ENCODE measurements around the gene SNRNP200. TPM values are rescaled to one million over a fixed set of nuclear protein-coding genes. Genes with fewer than 3 reads are reported as not detected.
"Not testable (repeated sequence)": the region's sequence is repeated elsewhere in the genome, so short reads cannot be mapped to it uniquely, and the experiment has no call there.

Gene SNRNP200
- total RNA-seq, 1 experiment from 2014 or later: 231 TPM

DNA sequence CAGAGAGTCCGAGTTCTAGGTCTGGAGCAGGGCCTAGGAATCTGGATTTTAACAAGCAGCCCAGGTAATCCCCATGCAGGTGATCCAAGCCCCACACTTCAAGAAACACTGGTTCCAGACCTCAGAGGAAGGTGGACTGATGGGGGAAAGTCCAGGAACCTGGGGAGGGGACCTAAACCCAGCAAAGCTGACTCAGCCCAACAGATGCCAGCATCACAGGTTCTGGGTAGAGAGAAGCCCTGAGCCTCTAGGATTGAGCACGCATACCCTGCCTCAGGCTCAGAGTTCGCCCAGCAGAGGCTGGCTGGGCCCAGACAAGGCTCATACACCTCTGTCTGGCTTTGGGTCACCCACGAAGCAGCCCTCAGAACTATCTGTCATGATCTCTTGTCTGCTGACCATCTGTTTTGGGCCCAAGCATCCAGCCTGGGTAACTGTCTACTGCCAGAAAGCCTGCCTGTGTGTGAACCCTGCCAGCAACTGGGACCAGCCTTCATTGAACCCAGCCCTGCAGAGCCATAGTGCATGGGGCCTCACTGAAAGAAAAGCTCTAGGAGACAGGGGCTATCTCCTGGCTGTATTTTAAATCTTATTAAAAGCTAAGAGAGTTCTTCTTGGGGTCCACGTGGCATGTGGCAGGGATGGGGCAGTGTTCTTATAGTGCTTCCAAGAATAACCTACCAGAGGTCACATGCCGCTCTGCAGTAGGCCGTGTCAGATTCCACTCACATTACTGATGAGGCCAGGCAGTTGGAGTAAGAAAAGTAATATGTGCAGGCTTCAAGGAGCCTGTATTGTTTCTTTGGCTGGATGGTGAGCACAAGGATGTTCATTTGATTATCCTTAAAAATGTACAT, 47.0 kb downstream of the SNRNP200 start:
- Histone ChIP-seq H3K9me3 (ENCODE audit: control insufficient read depth, insufficient read depth, low read depth, low read length) (no peaks in the 10 kb centered on the region), H3K4me1 (ENCODE audit: control insufficient read depth, insufficient read depth, low read length) (peaks cover 24% of the 10 kb centered on the region), H3K27me3 (ENCODE audit: control insufficient read depth, insufficient read depth, low read length) (no peaks in the 10 kb centered on the region), H3K27ac (ENCODE audit: low read length) (no peak overlapping the region), H3K36me3 (ENCODE audit: control insufficient read depth, insufficient read depth, low read length) (peaks cover 7% of the 10 kb centered on the region; the same call in 1 of the 2 replicates), H3K4me3 (ENCODE audit: low read depth in 2 of 2, low read length in 2 of 2) (no peak overlapping the region)
- in situ Hi-C loops (cut with HindIII; ENCODE audit: low pct_unique_long_range_greater_than_20kb, low sequenced_read_pairs): loop anchor here (25.0 kb wide), 1 partner anchor 96 kb away; no protein-coding TSS in a partner anchor
- ATAC-seq (no peak), DNase-seq (ENCODE audit: low read depth, low spot score) (no peak)
- intact Hi-C loops (cut with micrococcal nuclease; ENCODE audit: unreplicated experiment): no loop called here
- TF ChIP-seq TCF7L2 (IDR thresholded peaks at IDR 0.05; ENCODE audit: low read depth, low read length) (no peak), POLR2AphosphoS5 (IDR thresholded peaks at IDR 0.05; ENCODE audit: low read depth, low read length) (no peak)
- TF ChIP-seq, protein P1, sequence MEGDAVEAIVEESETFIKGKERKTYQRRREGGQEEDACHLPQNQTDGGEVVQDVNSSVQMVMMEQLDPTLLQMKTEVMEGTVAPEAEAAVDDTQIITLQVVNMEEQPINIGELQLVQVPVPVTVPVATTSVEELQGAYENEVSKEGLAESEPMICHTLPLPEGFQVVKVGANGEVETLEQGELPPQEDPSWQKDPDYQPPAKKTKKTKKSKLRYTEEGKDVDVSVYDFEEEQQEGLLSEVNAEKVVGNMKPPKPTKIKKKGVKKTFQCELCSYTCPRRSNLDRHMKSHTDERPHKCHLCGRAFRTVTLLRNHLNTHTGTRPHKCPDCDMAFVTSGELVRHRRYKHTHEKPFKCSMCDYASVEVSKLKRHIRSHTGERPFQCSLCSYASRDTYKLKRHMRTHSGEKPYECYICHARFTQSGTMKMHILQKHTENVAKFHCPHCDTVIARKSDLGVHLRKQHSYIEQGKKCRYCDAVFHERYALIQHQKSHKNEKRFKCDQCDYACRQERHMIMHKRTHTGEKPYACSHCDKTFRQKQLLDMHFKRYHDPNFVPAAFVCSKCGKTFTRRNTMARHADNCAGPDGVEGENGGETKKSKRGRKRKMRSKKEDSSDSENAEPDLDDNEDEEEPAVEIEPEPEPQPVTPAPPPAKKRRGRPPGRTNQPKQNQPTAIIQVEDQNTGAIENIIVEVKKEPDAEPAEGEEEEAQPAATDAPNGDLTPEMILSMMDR (IDR thresholded peaks at IDR 0.05): no peak
- BruUV-seq (replicated peaks): no TSS peak
- ChIA-PET CTCF (no interaction called here), POLR2A (no interaction called here)

DNA sequence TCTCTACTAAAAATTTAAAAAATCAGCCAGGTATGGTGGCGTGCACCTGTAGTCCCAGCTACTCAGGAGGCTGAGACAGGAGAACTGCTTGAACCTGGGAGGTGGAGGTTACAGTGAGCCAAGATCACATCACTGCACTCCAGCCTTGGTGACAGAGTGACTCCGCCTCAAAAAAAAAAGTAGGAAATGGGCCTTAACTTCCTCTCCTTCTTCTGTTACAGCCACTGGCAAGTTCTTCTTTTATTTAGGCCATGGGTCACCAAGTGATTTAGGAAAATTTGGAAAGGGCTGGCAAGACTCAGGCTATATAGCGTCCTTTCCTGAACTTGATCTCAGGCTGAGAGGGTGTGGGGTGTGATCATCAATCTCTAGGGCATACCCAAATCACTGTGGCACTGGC, 47.6 kb downstream of the SNRNP200 start:
- H3K36me3 ChIP-seq (ENCODE audit: control insufficient read depth, insufficient read depth, low read length); H3K27ac ChIP-seq (ENCODE audit: low read length); H3K27me3 ChIP-seq (ENCODE audit: control insufficient read depth, insufficient read depth, low read length); CTCF ChIA-PET; BruUV-seq (replicated peaks); ATAC-seq; POLR2A ChIA-PET; H3K9me3 ChIP-seq (ENCODE audit: control insufficient read depth, insufficient read depth, low read depth, low read length); intact Hi-C loops (cut with micrococcal nuclease; ENCODE audit: unreplicated experiment); DNase-seq (ENCODE audit: low read depth, low spot score); H3K4me3 ChIP-seq (ENCODE audit: low read depth in 2 of 2, low read length in 2 of 2): not testable (repeated sequence)
- peaks cover 24% of the 10 kb centered on the region for H3K4me1 ChIP-seq (ENCODE audit: control insufficient read depth, insufficient read depth, low read length)
- in situ Hi-C loops (cut with HindIII; ENCODE audit: low pct_unique_long_range_greater_than_20kb, low sequenced_read_pairs): loop anchor here (25.0 kb wide), 1 partner anchor 95 kb away; no protein-coding TSS in a partner anchor

DNA sequence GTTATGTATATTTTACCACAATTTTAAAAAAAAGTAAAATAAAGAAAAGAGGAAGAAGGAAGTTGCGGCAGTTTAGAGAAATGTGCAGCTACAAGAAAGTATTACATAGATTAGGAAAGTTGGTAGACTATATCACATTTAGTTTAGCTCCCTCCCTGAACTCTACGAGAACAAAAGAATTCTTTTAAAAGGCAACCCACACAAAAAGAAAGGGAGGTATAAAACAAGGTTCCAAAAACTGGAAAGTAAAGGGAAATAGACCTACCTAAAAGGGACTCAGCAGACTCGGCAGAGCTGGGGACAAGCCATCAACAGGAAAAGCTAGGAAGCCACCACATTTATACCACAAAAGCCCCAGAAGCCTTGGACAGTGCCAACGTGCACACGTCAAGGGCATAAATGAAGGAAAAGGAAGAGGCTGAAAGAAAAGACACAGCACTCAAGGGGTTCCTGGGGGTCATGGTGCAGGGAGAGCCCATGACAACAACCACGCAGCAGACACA, 48.7 kb downstream of the SNRNP200 start:
- Histone ChIP-seq H3K4me3 (ENCODE audit: low read depth in 2 of 2, low read length in 2 of 2) (no peak overlapping the region), H3K4me1 (ENCODE audit: control insufficient read depth, insufficient read depth, low read length) (peaks cover 20% of the 10 kb centered on the region), H3K9me3 (ENCODE audit: control insufficient read depth, insufficient read depth, low read depth, low read length) (no peaks in the 10 kb centered on the region), H3K36me3 (ENCODE audit: control insufficient read depth, insufficient read depth, low read length) (peaks cover 10% of the 10 kb centered on the region; the same call in 1 of the 2 replicates), H3K27ac (ENCODE audit: low read length) (no peak overlapping the region), H3K27me3 (ENCODE audit: control insufficient read depth, insufficient read depth, low read length) (no peaks in the 10 kb centered on the region)
- BruUV-seq (replicated peaks): no TSS peak
- TF ChIP-seq, protein P2, sequence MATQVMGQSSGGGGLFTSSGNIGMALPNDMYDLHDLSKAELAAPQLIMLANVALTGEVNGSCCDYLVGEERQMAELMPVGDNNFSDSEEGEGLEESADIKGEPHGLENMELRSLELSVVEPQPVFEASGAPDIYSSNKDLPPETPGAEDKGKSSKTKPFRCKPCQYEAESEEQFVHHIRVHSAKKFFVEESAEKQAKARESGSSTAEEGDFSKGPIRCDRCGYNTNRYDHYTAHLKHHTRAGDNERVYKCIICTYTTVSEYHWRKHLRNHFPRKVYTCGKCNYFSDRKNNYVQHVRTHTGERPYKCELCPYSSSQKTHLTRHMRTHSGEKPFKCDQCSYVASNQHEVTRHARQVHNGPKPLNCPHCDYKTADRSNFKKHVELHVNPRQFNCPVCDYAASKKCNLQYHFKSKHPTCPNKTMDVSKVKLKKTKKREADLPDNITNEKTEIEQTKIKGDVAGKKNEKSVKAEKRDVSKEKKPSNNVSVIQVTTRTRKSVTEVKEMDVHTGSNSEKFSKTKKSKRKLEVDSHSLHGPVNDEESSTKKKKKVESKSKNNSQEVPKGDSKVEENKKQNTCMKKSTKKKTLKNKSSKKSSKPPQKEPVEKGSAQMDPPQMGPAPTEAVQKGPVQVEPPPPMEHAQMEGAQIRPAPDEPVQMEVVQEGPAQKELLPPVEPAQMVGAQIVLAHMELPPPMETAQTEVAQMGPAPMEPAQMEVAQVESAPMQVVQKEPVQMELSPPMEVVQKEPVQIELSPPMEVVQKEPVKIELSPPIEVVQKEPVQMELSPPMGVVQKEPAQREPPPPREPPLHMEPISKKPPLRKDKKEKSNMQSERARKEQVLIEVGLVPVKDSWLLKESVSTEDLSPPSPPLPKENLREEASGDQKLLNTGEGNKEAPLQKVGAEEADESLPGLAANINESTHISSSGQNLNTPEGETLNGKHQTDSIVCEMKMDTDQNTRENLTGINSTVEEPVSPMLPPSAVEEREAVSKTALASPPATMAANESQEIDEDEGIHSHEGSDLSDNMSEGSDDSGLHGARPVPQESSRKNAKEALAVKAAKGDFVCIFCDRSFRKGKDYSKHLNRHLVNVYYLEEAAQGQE (IDR thresholded peaks at IDR 0.05; ENCODE audit: insufficient read depth in 1 of 2, low read depth in 2 of 2, low read length in 1 of 2): no peak
- no peak for TF ChIP-seq SIN3A (IDR thresholded peaks at IDR 0.05; ENCODE audit: borderline replicate concordance, insufficient read depth, low read depth, low read length)
- TF ChIP-seq POLR2AphosphoS5 (IDR thresholded peaks at IDR 0.05; ENCODE audit: low read depth, low read length): no peak
- TF ChIP-seq, protein P1 (IDR thresholded peaks at IDR 0.05): no peak
- TF ChIP-seq TCF7L2 (IDR thresholded peaks at IDR 0.05; ENCODE audit: low read depth, low read length): no peak
- POLR2A ChIA-PET: interaction anchor here (0.7 kb wide), 1 partner anchor 227 kb away, joined by 3 read pairs; no protein-coding TSS in a partner anchor
- in situ Hi-C loops (cut with HindIII; ENCODE audit: low pct_unique_long_range_greater_than_20kb, low sequenced_read_pairs): loop anchor here (25.0 kb wide), 1 partner anchor 94 kb away; no protein-coding TSS in a partner anchor
- intact Hi-C loops (cut with micrococcal nuclease; ENCODE audit: unreplicated experiment): no loop called here
- ATAC-seq (no peak), DNase-seq (ENCODE audit: low read depth, low spot score) (no peak)
- CTCF ChIA-PET: interaction anchor here (0.6 kb wide), 1 partner anchor 230 kb away, joined by 7 read pairs; no protein-coding TSS in a partner anchor

Data from Panc1 (cell line).